Gastrocnemius medialis (tissue), 4 donors: ENCODE results near the gene RXFP3. TPM values are rescaled to one million over a fixed set of nuclear protein-coding genes. Genes with fewer than 3 reads are reported as not detected.

Experiments used
- ATAC-seq, 2 donors: fragments of 150-250 bp; one replicate each; pipeline ENCODE4 v1.9.1; 2016
- DNase-seq, 2 donors: peaks; one replicate each; pipeline ENCODE4 v3.0.0-alpha.2; 2019
- H3K27ac ChIP-seq, 4 donors: fragments of 200-600 bp; sonication (generic); 1 replicate in 1 of 4; 2 replicates in 3 of 4; pipeline ENCODE4 v1.5.1; 2016 to 2018; ENCODE audit warnings: mild to moderate bottlenecking in 2 of 4, moderate library complexity in 1 of 4
- H3K27me3 ChIP-seq, 3 donors: fragments of 200-600 bp; sonication (generic) in 2 of 3; 1 replicate in 1 of 3; 2 replicates in 2 of 3; pipeline versions ENCODE4 v1.5.1 to v1.6.0; 2016 to 2019; ENCODE audit warnings: mild to moderate bottlenecking in 1 of 3, moderate library complexity in 1 of 3
- H3K36me3 ChIP-seq, 2 donors: fragments of 200-600 bp; sonication (generic) in 1 of 2; one replicate each; pipeline ENCODE4 v1.5.1; 2017 to 2018
- H3K4me1 ChIP-seq, 2 donors: fragments of 200-600 bp; sonication (generic) in 1 of 2; one replicate each; pipeline ENCODE4 v1.5.1; 2016 to 2017; ENCODE audit warnings: mild to moderate bottlenecking in 2 of 2
- H3K4me3 ChIP-seq, 4 donors: fragments of 200-600 bp; sonication (generic) in 3 of 4; 1 replicate in 1 of 4; 2 replicates in 3 of 4; pipeline ENCODE4 v1.5.1; 2016 to 2019; ENCODE audit warnings: mild to moderate bottlenecking in 2 of 4
- H3K9me3 ChIP-seq, 3 donors: fragments of 200-600 bp; sonication (generic) in 2 of 3; 1 replicate in 1 of 3; 2 replicates in 2 of 3; pipeline ENCODE4 v1.5.1; 2016 to 2019
- POLR2A ChIP-seq, 2 donors: fragments of 450-650 bp; IDR thresholded peaks; one replicate each; pipeline ENCODE4 v1.6.1; 2017; ENCODE audit warnings: antibody characterized with exemption in 2 of 2, mild to moderate bottlenecking in 2 of 2, moderate library complexity in 2 of 2
- in situ Hi-C, 4 donors: fragments of 200-750 bp; cut with MboI; loops; one replicate each; pipeline versions ENCODE4 v1.15.0 to v1.8.0; 2017; ENCODE audit warnings: low sequenced_read_pairs in 4 of 4
- intact Hi-C: fragments of 100-400 bp; cut with DNase I; formaldehyde crosslinking; loops from one replicate; pipeline ENCODE4 v1.15.1; 2023; ENCODE audit warnings: low total_unique reads
- total RNA-seq, 4 donors: library from RNA; depleted of rRNA; stranded (reverse); fragments of >200 nt; gene quantifications; one replicate each; pipeline versions ENCODE4 v1.1.0 to v1.2.3, GENCODE V29; 2016
- TF ChIP-seq, protein P1 (sequence below), 5 experiments: fragments of 450-650 bp in 3 of 5; fragments of 200-600 bp in 2 of 5; sonication (generic) in 2 of 5; IDR thresholded peaks in 4 of 5; conservative IDR thresholded peaks in 1 of 5; 1 replicate in 4 of 5; 2 replicates in 1 of 5; pipeline ENCODE4 v1.5.1; 2016 to 2019; ENCODE audit warnings: antibody characterized with exemption in 5 of 5, mild to moderate bottlenecking in 3 of 5, moderate library complexity in 3 of 5

Gene RXFP3
- not detected for total RNA-seq

GRCh38 chr5:33936381-33937016 lies at the start of gene RXFP3:
RXFP3 (plus strand) TSS chr5:33936386; CDS start chr5:33936741, 355 bp downstream.
- H3K27me3 ChIP-seq: peaks cover 43 to 57% (median 48%) of the 10 kb centered on the region in 3 donors
- no peak for ATAC-seq
- H3K4me3 ChIP-seq: peak within 1 kb of the TSS; percentile 19 to 46 (median 31)
- no peaks in the 10 kb centered on the region for H3K9me3 ChIP-seq
- peaks cover 0 to 7% of the 10 kb centered on the region in 2 donors for H3K4me1 ChIP-seq
- TF ChIP-seq, protein P1, sequence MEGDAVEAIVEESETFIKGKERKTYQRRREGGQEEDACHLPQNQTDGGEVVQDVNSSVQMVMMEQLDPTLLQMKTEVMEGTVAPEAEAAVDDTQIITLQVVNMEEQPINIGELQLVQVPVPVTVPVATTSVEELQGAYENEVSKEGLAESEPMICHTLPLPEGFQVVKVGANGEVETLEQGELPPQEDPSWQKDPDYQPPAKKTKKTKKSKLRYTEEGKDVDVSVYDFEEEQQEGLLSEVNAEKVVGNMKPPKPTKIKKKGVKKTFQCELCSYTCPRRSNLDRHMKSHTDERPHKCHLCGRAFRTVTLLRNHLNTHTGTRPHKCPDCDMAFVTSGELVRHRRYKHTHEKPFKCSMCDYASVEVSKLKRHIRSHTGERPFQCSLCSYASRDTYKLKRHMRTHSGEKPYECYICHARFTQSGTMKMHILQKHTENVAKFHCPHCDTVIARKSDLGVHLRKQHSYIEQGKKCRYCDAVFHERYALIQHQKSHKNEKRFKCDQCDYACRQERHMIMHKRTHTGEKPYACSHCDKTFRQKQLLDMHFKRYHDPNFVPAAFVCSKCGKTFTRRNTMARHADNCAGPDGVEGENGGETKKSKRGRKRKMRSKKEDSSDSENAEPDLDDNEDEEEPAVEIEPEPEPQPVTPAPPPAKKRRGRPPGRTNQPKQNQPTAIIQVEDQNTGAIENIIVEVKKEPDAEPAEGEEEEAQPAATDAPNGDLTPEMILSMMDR (IDR thresholded peaks at IDR 0.05 in 4 of 5, conservative IDR thresholded peaks at IDR 0.05 in 1 of 5): no peak
- TF ChIP-seq POLR2A (IDR thresholded peaks at IDR 0.05): no peak
- H3K36me3 ChIP-seq: no peaks in the 10 kb centered on the region
- no peak for DNase-seq
- no peak within 1 kb of the TSS for H3K27ac ChIP-seq
- in situ Hi-C loops (loop anchor here in 2 of 4 donors (25.0 kb wide), 1 partner anchor 499 kb away; the partner anchor contains the start of gene TARS1 (in 2 of the 2)), intact Hi-C loops (no loop called here)

GRCh38 chr5:33887268-33887667 lies 48.9 kb upstream of the RXFP3 start:
- no peaks in the 10 kb centered on the region for H3K36me3 ChIP-seq
- no peak overlapping the region for H3K27ac ChIP-seq
- peaks cover 6 to 25% (median 18%) of the 10 kb centered on the region in 3 donors for H3K27me3 ChIP-seq
- DNase-seq: no peak
- peaks cover 0 to 3% of the 10 kb centered on the region in 2 donors for H3K4me1 ChIP-seq
- no peak for TF ChIP-seq POLR2A (IDR thresholded peaks at IDR 0.05)
- TF ChIP-seq, protein P1 (IDR thresholded peaks at IDR 0.05 in 4 of 5, conservative IDR thresholded peaks at IDR 0.05 in 1 of 5): no peak
- H3K4me3 ChIP-seq: no peak overlapping the region
- no peak for ATAC-seq
- in situ Hi-C loops: no loop called here
- intact Hi-C loops: no loop called here
- H3K9me3 ChIP-seq: no peaks in the 10 kb centered on the region

- no peak overlapping the region for H3K4me3 ChIP-seq
- H3K36me3 ChIP-seq: no peaks in the 10 kb centered on the region
- H3K27ac ChIP-seq: no peak overlapping the region
- in situ Hi-C loops (no loop called here), intact Hi-C loops (no loop called here)
- no peak for TF ChIP-seq POLR2A (IDR thresholded peaks at IDR 0.05)
- TF ChIP-seq, protein P1 (IDR thresholded peaks at IDR 0.05 in 4 of 5, conservative IDR thresholded peaks at IDR 0.05 in 1 of 5): no peak
- peaks cover 10 to 25% (median 22%) of the 10 kb centered on the region in 3 donors for H3K27me3 ChIP-seq
- DNase-seq (no peak), ATAC-seq (no peak)
- no peaks in the 10 kb centered on the region for H3K9me3 ChIP-seq
- H3K4me1 ChIP-seq: peaks cover 0 to 6% of the 10 kb centered on the region in 2 donors
These were observed 47.6 kb upstream of the RXFP3 start for GRCh38 chr5:33888587-33888986.

GRCh38 chr5:33890131-33891032 lies 45.8 kb upstream of the RXFP3 start:
- Histone ChIP-seq H3K4me1 (peaks cover 0 to 6% of the 10 kb centered on the region in 2 donors), H3K9me3 (no peaks in the 10 kb centered on the region), H3K36me3 (no peaks in the 10 kb centered on the region), H3K4me3 (peak overlapping the region in 2 of 4 donors; percentile 41 to 43), H3K27ac (no peak overlapping the region), H3K27me3 (peaks cover 10 to 25% (median 22%) of the 10 kb centered on the region in 3 donors)
- DNase-seq: no peak
- ATAC-seq: no peak
- in situ Hi-C loops (no loop called here), intact Hi-C loops (no loop called here)
- TF ChIP-seq, protein P1 (IDR thresholded peaks at IDR 0.05 in 4 of 5, conservative IDR thresholded peaks at IDR 0.05 in 1 of 5): no peak
- no peak for TF ChIP-seq POLR2A (IDR thresholded peaks at IDR 0.05)
